ENCODE measurements around the gene ETAA1. TPM values are rescaled to one million over a fixed set of nuclear protein-coding genes. Genes with fewer than 3 reads are reported as not detected.

ETAA1 gene
- 4.3 TPM for polyA plus RNA-seq (2012; ENCODE audit: insufficient read depth, insufficient read length, low read depth)

GRCh38 chr2:67397143-67397986 is at the start of gene ETAA1:
Gene ETAA1 (plus strand): TSS chr2:67397333. CDS start chr2:67397449, 116 bp downstream.
- TF ChIP-seq, protein P1, sequence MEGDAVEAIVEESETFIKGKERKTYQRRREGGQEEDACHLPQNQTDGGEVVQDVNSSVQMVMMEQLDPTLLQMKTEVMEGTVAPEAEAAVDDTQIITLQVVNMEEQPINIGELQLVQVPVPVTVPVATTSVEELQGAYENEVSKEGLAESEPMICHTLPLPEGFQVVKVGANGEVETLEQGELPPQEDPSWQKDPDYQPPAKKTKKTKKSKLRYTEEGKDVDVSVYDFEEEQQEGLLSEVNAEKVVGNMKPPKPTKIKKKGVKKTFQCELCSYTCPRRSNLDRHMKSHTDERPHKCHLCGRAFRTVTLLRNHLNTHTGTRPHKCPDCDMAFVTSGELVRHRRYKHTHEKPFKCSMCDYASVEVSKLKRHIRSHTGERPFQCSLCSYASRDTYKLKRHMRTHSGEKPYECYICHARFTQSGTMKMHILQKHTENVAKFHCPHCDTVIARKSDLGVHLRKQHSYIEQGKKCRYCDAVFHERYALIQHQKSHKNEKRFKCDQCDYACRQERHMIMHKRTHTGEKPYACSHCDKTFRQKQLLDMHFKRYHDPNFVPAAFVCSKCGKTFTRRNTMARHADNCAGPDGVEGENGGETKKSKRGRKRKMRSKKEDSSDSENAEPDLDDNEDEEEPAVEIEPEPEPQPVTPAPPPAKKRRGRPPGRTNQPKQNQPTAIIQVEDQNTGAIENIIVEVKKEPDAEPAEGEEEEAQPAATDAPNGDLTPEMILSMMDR (IDR thresholded peaks at IDR 0.05; ENCODE audit: low read depth, low read length) = no peak
- DNase-seq = peak; percentile 87
- H3K9me3 ChIP-seq = no peaks in the 10 kb centered on the region
- no peaks in the 10 kb centered on the region for H3K27me3 ChIP-seq
- no peaks in the 10 kb centered on the region for H3K36me3 ChIP-seq
- no peaks in the 10 kb centered on the region for H3K4me1 ChIP-seq
- peak within 1 kb of the TSS; percentile 82 for H3K4me3 ChIP-seq (ENCODE audit: low read depth, low read length)

DNA sequence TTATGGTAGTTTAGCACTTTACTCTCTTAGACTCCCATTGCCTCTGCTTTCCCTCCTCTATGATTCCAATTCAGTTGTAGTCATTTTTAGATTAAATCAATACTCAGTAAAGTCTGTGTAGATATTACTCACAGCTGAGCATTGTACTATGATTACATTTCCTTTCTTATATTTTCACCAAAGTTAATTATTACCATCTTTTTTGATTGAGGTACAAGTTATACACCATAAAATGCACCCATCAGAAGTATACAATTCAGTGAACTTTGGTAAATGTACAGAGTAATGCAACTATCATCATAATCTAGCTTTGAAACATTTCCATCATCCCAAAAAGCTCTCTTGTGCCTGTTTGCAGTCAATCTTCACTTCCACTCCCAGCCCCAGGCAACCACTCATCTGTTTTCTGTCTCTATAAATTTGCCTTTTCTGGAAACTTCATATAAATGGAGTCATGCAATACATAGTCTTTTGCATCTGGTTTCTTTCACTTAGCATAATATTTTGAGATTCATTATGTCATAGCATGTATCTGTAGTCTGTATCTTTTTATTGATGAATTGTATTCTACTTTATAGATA is 30.2 kb upstream of the ETAA1 start:
- Histone ChIP-seq H3K4me1 (no peaks in the 10 kb centered on the region), H3K27me3 (no peaks in the 10 kb centered on the region), H3K4me3 (ENCODE audit: low read depth, low read length) (no peak overlapping the region), H3K9me3 (no peaks in the 10 kb centered on the region), H3K36me3 (no peaks in the 10 kb centered on the region)
- DNase-seq = peak; percentile 39
- TF ChIP-seq, protein P1 (IDR thresholded peaks at IDR 0.05; ENCODE audit: low read depth, low read length) = no peak

DNA sequence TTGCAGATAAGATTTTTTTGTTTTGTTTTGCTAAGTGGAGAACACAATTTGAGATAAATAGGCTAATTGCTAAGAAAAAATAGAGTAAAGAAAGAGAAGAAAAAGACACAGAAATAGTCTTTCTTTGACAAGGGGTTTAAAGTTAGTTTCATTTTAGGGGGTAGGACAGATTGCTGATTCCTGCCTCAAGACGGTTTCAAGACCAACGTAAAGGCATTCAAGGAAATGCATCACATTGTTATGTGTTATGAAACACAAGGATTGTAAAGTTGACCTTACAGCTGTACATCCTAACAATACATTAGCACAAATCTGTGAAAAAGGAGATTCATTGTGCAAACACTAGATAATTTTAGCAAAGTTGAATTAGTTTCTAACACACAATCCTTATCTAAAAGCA is 22.7 kb upstream of the ETAA1 start:
- Histone ChIP-seq H3K4me1 (no peaks in the 10 kb centered on the region), H3K9me3 (no peaks in the 10 kb centered on the region), H3K36me3 (no peaks in the 10 kb centered on the region), H3K4me3 (ENCODE audit: low read depth, low read length) (peak overlapping the region; percentile 11; the same call in 1 of the 2 replicates), H3K27me3 (no peaks in the 10 kb centered on the region)
- TF ChIP-seq, protein P1 (IDR thresholded peaks at IDR 0.05; ENCODE audit: low read depth, low read length) = no peak
- DNase-seq = no peak

GRCh38 chr2:67374949-67375348 is 22.2 kb upstream of the ETAA1 start:
- TF ChIP-seq, protein P1 (IDR thresholded peaks at IDR 0.05; ENCODE audit: low read depth, low read length) = no peak
- Histone ChIP-seq H3K4me3 (ENCODE audit: low read depth, low read length) (no peak overlapping the region), H3K27me3 (no peaks in the 10 kb centered on the region), H3K36me3 (no peaks in the 10 kb centered on the region), H3K4me1 (no peaks in the 10 kb centered on the region), H3K9me3 (no peaks in the 10 kb centered on the region)
- no peak for DNase-seq

- DNase-seq = no peak
- Histone ChIP-seq H3K36me3 (no peaks in the 10 kb centered on the region), H3K9me3 (no peaks in the 10 kb centered on the region), H3K4me3 (ENCODE audit: low read depth, low read length) (no peak overlapping the region), H3K4me1 (peaks cover 9% of the 10 kb centered on the region), H3K27me3 (no peaks in the 10 kb centered on the region)
- TF ChIP-seq, protein P1 (IDR thresholded peaks at IDR 0.05; ENCODE audit: low read depth, low read length) = no peak
Observed at GRCh38 chr2:67378555-67378954, 18.6 kb upstream of the ETAA1 start.

- Histone ChIP-seq H3K4me3 (ENCODE audit: low read depth, low read length) (no peak overlapping the region), H3K4me1 (peaks cover 9% of the 10 kb centered on the region), H3K27me3 (no peaks in the 10 kb centered on the region), H3K9me3 (no peaks in the 10 kb centered on the region), H3K36me3 (no peaks in the 10 kb centered on the region)
- no peak for DNase-seq
- TF ChIP-seq, protein P1 (IDR thresholded peaks at IDR 0.05; ENCODE audit: low read depth, low read length) = no peak
Observed at GRCh38 chr2:67379048-67379447, 18.1 kb upstream of the ETAA1 start.
